Measurements from ENCODE around the gene PIP4P1.
A peak's percentile ranks its signal among the peaks of the same experiment; 100 is the strongest.
"Not testable (repeated sequence)": the region's sequence is repeated elsewhere in the genome, so short reads cannot be mapped to it uniquely, and the experiment has no call there.

Gene PIP4P1

DNA sequence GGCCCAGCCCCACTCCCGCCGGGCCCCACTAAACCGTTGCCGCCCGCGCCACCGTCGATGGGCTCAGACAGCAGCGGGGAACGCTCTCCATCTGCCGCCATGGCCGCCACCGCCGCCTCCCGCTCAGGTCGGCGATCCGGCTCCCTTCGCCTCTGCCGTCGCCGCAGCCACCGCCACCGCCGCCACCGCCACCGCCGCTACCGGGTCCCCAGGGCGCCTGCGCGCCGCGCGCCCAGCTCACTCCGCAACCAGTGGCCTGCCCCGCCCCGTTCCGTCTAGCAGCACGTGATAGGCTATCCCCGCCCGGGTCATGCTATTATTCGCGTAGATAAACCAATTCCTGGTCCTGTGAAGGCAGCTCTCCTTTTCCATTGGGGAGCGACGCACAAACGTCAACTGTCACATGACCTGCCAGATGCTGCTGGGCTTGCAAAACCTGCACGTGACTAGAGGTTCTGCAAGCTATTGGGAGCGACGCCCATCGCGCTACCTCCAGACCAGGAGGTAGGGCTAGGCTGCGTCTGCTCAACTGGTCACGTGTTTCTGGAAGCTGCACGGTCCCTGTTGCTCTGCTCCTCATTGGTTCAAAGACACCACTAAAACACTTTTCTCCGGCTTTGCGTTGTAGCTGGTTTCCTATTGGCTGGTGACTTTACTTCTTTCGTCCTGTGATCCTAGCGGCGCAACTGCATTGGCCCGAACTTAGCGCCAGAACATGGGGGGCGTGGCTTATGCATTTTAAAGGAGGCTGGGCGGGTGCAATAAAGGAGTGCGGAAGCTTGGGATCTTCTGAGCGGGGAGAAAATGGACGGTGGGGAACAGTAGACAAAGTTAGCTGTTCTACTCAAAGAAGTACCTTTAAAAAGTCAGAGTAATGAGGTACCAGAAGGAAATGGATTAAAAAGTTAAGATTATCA is at the start of gene PIP4P1:
Gene PIP4P1 (minus strand): TSS at position 210 of the 917 bp plus-strand sequence. CDS start 109 bp downstream, at position 101.
- peak; percentile 100 for DNase-seq

DNA sequence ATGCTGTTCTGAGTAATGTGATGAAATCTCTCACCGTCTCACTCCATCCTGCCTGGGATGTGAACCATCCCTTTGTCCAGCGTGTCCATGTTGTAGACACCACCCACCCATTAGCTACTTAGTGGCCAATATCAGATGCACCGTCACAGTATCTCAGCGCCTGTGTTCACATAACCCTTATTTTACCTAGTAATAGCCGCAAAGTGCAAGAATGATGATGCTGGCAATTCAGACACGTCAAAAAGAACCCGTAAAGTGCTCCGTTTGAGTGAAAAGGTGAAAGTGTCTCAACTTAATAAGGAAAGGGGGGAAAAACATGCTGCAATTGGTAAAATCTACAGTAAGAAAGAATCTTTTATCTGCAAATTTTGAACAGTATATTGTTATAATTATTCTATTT is 47.1 kb upstream of the PIP4P1 start:
- DNase-seq: no peak

DNA sequence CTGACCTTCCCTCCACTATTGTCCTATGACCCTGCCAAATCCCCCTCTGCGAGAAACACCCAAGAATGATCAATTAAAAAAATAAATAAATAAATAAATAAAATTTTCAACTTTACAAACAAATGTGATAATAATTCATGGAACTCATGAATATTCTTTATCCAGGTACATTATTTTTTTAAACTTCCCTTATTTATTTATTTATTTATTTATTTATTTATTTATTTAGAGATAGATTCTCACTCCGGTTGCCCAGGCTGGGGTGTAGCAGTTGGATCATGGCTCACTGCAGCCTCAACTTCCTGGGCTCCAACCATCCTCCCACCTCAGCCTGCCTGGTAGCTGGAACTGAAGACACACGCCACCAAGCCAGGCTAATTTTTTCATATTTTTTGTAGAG is 46.3 kb upstream of the PIP4P1 start:
- not testable (repeated sequence) for DNase-seq

DNA sequence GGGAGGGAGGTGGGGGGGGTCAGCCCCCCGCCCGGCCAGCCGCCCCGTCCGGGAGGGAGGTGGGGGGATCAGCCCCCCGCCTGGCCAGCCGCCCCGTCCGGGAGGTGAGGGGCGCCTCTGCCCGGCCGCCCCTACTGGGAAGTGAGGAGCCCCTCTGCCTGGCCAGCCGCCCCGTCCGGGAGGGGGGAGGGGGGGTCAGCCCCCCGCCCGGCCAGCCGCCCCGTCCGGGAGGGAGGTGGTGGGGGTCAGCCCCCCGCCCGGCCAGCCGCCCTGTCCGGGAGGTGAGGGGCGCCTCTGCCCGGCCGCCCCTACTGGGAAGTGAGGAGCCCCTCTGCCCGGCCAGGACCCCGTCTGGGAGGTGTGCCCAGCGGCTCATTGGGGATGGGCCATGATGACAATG is 45.5 kb upstream of the PIP4P1 start:
- DNase-seq: not testable (repeated sequence)

DNA sequence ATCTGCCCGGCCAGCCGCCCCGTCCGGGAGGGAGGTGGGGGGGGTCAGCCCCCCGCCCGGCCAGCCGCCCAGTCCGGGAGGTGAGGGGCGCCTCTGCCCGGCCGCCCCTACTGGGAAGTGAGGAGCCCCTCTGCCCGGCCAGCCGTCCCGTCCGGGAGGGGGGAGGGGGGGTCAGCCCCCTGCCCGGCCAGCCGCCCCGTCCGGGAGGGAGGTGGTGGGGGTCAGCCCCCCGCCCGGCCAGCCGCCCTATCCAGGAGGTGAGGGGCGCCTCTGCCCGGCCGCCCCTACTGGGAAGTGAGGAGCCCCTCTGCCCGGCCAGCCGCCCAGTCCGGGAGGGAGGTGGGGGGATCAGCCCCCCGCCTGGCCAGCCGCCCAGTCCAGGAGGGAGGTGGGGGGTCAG is 45.0 kb upstream of the PIP4P1 start:
- DNase-seq: not testable (repeated sequence)

DNA sequence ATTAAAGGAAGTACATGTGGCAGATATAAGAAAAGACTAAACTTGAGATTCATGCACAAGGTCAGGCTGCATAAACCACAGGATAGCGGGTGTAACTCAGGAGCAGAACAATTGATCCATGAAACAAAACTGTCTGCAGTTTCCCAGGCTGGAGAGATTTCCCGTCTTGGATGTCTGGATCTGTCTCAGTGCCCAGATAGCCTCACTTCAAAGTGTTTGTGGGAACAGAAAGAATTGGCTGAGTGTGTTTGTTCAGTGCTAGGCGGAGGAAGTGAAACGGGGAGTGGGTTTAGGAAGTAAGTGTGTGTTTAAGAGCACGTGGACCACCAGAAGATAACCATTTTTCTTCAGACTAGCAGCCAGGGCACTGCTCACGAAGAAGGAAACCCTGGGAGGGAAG is 42.7 kb upstream of the PIP4P1 start:
- DNase-seq: no peak

DNA sequence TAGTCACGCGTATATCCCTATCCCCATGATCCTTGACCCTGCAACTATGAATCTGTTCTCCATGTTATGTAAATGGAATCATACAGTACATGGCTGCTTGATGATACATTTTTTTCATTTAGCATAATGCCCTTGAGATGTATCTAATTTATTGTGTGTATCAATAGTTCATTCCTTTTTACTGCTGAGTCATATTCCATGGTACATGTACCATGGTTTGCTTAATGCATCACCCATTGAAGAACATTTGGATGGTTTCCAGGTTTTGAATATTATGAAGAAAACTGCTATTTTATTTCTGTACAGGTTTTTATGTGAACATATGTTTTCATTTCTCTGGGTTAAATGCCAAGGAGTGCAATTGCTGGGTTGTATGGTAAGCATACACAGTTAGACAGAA is 40.1 kb upstream of the PIP4P1 start:
- no peak for DNase-seq

DNA sequence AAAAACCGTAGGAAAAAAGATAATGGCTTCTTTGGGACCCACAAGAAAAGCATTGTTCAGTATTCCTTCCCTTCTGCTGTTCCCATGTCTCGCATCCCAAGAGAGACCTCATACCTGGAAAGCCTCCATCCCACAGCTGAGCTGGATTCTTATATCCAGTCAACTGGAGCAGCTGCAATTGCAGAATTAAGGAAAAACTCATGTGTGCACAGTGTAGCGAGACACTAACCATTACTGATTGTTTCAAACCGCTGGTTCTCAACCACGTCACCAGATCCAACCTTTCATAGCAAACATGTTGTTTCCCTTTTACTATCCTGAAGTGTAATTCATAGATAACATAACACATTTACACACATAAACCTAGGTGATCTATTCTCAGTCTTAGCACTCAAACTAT is 38.6 kb upstream of the PIP4P1 start:
- no peak for DNase-seq

DNA sequence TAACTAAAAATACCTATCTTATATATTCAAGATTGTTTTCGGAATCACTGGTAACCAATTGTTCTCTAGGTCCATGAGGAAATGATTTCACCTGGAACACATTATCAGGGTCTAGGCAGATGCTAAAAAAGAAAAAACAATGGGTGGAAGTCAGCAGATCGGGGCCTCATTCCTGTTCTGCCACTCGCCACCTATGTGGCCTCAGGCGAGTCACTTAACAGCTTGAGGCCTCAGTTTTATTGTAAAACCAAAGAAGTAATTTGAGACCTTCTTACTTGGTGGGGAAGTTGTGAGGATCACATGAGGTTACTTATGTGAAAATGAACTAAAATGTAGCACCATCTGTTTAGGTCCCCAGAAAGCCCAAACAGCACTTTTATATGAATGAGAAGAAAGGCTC is 37.9 kb upstream of the PIP4P1 start:
- no peak for DNase-seq

DNA sequence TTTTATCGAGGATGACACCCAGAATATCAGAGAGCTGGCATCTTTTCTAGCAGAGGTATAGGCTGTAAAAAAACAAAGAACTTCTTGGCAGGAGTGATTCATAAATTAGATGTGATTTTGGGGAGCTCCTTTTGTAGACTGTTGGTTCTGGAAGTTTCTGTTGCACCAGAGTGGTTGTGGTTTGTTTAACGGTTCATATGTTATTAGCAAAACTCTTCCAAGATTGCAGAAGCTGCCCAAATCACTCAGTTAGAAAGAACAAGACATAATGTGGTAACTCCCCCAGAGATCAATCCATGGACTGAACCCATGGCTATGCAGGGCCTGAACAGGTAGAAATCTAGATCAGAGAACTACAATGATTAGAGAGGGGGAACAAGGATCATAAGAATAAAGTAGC is 37.4 kb upstream of the PIP4P1 start:
- DNase-seq: no peak

DNA sequence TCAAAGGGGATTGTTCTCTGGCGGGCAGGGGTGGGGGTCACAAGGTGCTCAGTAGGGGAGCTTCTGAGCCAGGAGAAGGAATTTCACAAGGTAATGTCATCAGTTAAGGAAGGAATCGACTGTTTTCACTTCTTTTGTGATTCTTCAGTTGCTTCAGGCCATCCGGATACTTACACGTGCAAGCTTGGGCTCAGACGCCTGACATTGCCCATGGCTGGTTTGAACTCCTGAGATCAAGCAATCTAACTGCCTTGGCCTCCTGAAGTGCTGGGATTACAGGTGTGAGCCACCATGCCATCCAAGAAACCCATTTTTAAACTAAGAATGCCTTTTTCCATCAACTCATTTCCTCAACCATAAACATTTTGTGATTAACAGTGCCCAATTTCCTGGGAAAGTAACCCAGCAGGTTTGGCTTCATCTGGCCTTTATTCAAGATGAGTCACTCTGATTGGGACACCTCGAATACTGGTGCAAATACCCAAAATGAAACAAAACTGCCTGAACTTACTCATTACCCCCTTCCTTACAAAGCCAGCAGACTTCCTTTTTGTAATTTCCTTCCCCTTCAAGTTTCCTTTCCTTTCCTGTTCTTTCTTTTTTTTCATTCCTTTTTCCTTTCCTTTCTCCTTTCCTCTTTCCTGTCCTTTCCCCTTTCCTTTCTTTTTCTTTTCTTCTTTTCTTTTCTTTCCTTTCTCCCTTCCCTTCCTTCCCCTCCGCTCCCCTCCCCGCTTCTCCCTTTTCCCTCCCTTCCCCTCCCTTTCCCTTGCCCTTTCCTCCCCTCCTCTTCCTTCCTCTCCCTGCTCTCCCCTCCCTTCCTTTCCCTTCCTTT is 33.9 kb upstream of the PIP4P1 start:
- no peak for DNase-seq

DNA sequence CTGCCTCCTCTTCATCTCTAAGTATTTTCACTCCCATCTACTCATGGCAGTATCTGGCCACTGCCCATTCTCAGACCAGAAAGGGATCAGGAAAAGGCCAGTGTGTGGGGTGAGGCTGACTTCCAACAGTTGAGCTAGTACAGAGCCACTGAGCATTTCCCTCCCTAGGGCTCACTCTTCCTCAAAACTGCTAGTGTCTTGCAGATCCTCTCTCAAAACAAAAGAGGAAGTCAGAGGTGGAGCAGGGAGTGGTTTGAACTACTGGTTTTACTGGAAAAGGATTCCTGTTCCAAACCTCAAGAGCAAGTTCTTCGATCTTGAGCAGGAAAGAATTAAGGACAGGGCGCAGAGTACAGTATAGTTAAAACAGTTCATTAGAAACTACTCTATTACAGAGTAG is 32.4 kb upstream of the PIP4P1 start:
- no peak for DNase-seq

DNA sequence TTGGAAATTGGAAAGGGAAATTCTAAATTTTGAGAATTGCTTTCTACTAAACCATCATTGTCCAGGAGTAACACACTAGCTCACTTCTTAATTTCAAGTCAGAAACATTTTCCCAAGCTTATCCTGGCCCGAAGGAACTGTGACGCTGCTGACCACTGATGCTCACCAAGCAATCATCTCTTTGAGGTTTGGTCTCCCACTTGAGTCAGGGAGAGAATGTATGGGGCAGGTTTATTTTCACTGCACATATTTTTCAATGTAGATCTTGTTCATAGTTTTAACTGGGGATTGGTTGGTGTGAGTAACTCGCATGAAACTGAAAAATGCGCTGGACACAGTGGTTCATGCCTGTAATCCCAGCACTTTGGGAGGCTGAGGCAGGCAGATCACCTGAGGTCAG is 31.3 kb upstream of the PIP4P1 start:
- DNase-seq: no peak

DNA sequence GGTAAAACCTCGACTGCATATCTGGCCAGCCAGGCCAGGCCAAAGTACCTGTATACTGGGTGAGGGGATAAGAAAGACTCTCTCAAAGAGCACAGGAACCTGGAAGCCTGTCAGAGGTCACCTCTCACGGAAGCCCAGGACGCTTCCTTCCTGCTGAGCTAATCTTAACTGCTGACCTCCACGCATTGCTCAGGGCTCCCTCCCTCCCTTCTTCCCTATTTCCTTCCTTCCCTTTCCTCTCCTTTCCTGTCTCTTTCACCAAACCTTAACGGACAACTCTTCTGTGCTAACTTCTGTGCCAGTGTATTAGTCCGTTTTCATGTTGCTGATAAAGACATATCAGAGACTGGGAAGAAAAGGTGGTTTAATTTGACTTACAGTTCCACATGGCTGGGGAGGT is 29.3 kb upstream of the PIP4P1 start:
- no peak for DNase-seq

DNA sequence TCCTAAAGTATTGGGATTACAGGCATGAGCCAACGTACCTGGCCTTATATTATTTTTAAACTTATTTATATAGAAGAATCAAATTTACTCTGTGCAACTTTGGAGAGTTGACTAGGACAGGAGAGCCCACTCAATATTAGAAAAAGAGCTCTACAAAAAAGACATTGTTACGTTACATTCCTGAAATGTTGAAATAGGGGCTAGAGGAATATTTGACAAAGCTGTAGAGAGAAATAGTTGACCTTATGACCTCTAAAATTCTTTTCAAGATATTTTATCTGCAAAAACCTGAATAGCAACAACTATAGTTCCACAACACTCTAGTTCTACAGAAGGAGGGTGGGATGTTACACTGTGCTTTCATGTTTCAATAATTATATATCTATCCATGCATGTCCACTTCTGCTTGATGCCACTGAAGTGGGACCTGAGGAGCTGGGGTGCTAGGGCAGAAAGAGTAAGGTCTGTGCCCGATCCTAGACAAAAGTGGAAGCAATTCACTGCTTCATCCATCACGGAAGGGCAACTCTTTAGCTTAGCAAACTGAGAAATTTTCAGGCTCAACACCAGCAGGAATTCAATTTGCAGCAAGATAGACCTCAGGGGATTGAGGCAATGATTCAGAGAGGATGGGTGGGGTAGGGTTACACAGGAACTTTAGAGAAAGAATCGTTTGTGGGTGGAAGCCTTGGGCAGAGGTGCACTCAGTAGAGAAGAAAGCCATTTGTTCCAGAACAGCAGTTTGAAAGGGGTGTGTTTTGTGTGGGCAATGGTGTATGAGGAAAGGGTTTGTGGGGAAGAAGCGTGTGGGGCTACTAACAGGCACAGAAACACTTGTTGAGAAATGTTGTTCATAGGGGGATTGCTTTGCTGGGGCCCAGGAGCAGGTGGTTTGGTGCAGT is 28.1 kb upstream of the PIP4P1 start:
- no peak for DNase-seq

DNA sequence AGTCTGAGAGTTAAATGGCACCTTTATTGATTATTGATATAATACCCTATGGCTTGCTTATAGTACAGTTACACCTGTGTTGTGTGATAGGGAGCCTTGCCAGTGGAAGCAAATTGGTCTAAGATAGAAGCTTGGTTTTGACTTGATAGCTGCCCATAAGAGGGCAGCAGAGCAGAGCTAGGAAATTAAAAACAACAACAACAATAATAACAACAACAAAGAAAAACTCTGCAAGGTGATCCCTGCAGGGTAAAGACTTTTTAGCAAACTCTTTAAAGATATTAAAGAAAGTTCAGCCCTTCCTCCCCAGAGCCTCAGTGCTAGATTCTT is 26.1 kb upstream of the PIP4P1 start:
- no peak for DNase-seq

DNA sequence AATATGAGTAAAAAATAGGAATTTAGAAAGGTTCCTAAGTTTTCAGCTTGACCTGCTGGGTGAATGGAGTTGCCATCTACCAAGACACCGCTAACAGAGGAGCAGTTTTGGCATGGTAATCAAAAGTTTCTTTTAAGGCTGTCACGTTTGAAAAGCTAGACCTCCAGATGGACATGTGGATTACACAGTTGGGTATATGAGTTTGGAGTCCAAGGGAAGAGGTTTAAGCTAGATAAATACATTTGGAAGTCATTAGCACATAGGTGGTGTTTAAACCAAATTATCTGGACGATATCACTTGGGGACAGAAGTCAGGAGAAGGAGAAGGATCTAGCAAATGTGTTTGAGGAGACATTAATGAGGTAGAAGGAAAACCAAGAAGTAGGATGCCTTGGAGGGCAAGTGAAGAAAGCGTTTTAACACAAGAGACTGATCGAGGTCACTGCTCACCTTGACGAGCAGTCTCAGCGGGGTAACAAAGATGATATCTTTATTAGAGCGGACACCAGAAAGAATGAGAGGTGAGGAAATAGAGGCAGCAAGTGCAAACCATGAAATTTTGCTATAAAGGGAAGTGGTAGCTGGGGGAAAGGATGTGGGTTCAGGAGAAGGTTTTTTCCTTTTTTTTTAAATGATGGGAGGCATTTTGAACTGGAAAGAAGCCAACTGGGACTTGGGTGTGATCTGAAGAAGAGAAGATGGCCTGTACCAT is 25.6 kb upstream of the PIP4P1 start:
- DNase-seq: no peak

DNA sequence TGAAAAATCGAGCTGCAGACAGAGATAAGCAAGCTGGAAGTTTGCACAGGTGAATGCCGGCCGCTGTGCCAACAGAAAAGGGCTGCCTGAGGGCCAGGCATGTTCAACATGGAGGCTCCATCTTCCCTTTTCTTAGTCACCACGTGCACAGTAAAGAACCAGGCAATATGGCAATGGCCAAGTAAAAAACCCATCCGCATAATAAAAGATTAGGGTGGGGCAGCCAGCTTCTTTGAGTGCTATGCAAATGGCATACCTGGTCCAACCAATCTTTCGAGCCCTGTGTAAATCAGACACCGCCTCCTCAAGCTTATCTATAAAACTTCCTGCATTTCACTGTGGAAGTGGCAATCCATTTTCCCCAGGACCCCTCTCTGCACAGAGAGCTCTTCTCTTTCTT is 24.7 kb upstream of the PIP4P1 start:
- DNase-seq: no peak

DNA sequence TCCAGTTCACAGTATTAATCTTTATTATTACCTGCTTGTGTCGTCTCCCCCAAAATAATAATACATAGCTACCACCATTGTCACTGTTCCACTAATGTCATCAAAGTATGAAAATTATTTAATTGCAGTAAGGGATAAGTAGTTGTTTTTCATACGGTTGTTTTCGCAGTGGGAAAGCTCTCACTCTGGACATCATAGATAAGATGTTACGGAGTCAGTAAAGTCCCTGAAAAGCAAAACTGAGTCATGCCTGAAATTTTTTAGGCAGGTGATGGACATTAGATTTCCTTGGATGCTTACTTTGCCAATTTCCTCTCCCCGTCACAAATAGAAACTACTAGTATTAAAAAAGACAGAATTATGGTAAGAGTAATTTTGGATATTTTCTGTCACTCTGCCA is 21.1 kb upstream of the PIP4P1 start:
- no peak for DNase-seq

DNA sequence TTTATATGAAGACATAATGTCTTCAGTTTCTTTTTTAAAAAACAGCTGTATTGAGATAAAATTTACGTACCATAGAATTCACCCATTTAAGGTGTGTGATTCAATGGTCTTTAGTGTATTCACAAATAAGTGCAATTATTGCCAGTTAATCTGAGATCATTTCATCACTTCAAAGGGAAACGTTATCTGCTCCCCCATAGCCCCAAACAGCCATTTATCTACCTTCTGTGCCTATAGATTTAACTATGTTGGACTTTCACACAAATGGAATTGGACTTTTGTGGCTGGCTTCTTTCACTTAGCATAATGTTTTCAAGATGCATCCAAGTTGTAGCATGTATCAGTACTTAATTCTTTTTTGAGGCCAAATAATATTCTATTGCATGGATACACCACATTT is 17.7 kb upstream of the PIP4P1 start:
- no peak for DNase-seq

DNA sequence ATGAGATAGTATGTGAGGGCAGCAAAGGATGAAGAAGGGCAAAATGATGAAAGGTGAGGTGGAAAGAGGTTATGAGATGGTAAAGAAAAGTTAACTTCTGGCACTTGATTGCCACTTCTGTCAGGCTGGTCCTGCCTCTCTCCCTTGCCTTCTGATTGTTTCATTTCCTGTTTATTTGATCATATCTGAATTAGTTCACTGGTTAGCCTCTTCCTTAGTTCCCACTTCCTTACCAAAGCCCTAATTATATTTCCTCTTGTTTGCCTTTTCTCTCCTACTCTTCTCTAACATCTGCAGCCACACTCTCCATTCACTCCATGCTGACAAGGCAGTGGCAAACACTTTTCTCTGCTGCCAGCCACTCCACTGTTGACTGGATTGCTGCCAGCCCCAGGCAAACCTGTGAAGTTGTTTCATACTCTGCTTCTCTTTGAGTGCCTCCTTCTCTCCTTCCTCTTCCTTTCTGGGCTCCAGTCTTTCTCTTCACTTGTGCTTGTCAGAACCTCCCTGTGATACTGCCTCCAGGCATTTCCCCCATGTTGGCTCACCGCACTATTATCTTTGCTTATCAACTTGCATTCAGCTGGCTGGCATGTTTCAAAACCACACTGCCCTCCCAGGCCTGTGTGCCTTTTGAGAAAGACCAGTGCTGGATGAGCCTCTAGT is 16.1 kb upstream of the PIP4P1 start:
- no peak for DNase-seq

DNA sequence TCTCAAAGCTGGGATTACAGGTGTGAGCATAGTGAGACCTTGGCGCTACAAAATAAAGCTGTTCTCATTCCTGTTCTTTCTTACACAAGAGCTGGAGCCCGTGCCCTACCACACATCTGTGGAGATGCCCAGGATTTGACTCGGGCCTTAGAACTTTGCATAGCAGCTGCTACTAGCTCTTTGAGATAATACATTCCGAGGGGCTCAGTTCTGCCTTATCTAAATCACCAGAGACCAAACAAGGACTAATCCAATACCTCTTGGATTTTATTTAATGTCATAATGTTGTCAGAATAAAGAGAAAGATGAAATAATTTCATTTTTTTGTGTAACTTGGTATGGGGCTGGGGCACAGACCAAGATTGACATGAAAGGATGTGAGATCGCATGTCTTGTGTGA is 15.5 kb upstream of the PIP4P1 start:
- DNase-seq: no peak
